ENCODE results near the gene ARSB.

GRCh38 chr5:78750281-78750680 lies 234.8 kb downstream of the ARSB start:
- TF ChIP-seq ARNT (IDR thresholded peaks at IDR 0.05): no peak
- no peak for TF ChIP-seq FOXA1 (IDR thresholded peaks at IDR 0.05)
- TF ChIP-seq HDGF (IDR thresholded peaks at IDR 0.05; ENCODE audit: borderline replicate concordance): no peak
- no peak for TF ChIP-seq FOXM1 (IDR thresholded peaks at IDR 0.05; ENCODE audit: borderline replicate concordance)
- no peak for TF ChIP-seq FOXK2 (IDR thresholded peaks at IDR 0.05)
